T-cell (primary cell): ENCODE results near the gene CEACAM16. TPM values are rescaled to one million over a fixed set of nuclear protein-coding genes. Genes with fewer than 3 reads are reported as not detected.

Source experiments
- ATAC-seq, 4 experiments: fragments of 200-7000 bp in 3 of 4; fragments of 150-1000 bp in 1 of 4; cut with Tn5 transposase; replicated peaks in 1 of 4; 1 replicate in 3 of 4; 2 replicates in 1 of 4; pipeline ENCODE4 v1.10.0; 2021; ENCODE audit warnings: moderate library complexity in 3 of 4, mild to moderate bottlenecking in 2 of 4, moderate number of reproducible peaks in 1 of 4
- CTCF ChIA-PET, 2 donors: fragments of 300-600 bp; sonication (Branson Sonifier 250); formaldehyde crosslinking; loops; one replicate each; lab custom pipeline; 2022; ENCODE audit warnings: antibody characterized with exemption in 2 of 2; lab: Charles Lee
- POLR2A ChIA-PET, 2 donors: fragments of 300-600 bp; sonication (Branson Sonifier 250); formaldehyde crosslinking; loops; one replicate each; lab custom pipeline; 2022; ENCODE audit warnings: antibody characterized with exemption in 2 of 2; lab: Charles Lee
- DNase-seq, 35 experiments: peaks; one replicate each; pipeline versions ENCODE4 v3.0.0 to v3.0.0-alpha.2; 2013 to 2023
- H3K27ac ChIP-seq: one replicate; pipeline ENCODE4 v1.5.1; 2013; ENCODE audit warnings: low read length
- H3K27me3 ChIP-seq, 2 experiments: replicated peaks in 1 of 2; 1 replicate in 1 of 2; 2 replicates in 1 of 2; pipeline versions ENCODE4 v1.6.1 to v1.7.0; 2013; ENCODE audit warnings: low read length in 1 of 2, mixed read lengths in 1 of 2; ENCODE audit not compliant: control insufficient read depth in 2 of 2, insufficient read depth in 2 of 2; ENCODE audit errors: extremely low read depth in 1 of 2
- H3K36me3 ChIP-seq, 2 donors: 1 replicate in 1 of 2; 2 replicates in 1 of 2; pipeline versions ENCODE4 v1.6.1 to v1.7.0; 2013; ENCODE audit warnings: low read length in 1 of 2; ENCODE audit not compliant: control insufficient read depth in 2 of 2, insufficient read depth in 1 of 2; ENCODE audit errors: extremely low read depth in 1 of 2
- H3K4me1 ChIP-seq, 2 experiments: 1 replicate in 1 of 2; 2 replicates in 1 of 2; pipeline versions ENCODE4 v1.6.1 to v1.7.0; 2013; ENCODE audit warnings: low read length in 2 of 2, mixed read lengths in 1 of 2; ENCODE audit not compliant: insufficient read depth in 2 of 2, control insufficient read depth in 1 of 2; ENCODE audit errors: extremely low read depth in 1 of 2
- H3K4me3 ChIP-seq, 2 donors: 1 replicate in 1 of 2; 2 replicates in 1 of 2; pipeline versions ENCODE4 v1.5.1 to v1.7.0; 2013; ENCODE audit warnings: mild to moderate bottlenecking in 2 of 2, low read length in 1 of 2, moderate library complexity in 1 of 2; ENCODE audit not compliant: control insufficient read depth in 1 of 2; ENCODE audit errors: extremely low read depth in 1 of 2
- H3K9me3 ChIP-seq: 2 replicates; pipeline ENCODE4 v1.7.0; 2013
- H3K27ac Mint-ChIP-seq, 2 donors: one replicate each; pipeline ENCODE4 v1.8.0; 2020 to 2021; ENCODE audit warnings: mild to moderate bottlenecking in 2 of 2, mixed read lengths in 2 of 2
- H3K27me3 Mint-ChIP-seq, 2 donors: one replicate each; pipeline ENCODE4 v1.8.0; 2021 to 2022; ENCODE audit warnings: mixed read lengths in 2 of 2
- H3K36me3 Mint-ChIP-seq: one replicate; pipeline ENCODE4 v1.8.0; 2021; ENCODE audit warnings: mixed read lengths
- H3K4me1 Mint-ChIP-seq, 3 donors: one replicate each; pipeline ENCODE4 v1.8.0; 2020 to 2022; ENCODE audit warnings: mixed read lengths in 3 of 3, mild to moderate bottlenecking in 1 of 3
- H3K4me3 Mint-ChIP-seq, 3 donors: one replicate each; pipeline ENCODE4 v1.8.0; 2020 to 2022; ENCODE audit warnings: mild to moderate bottlenecking in 3 of 3, mixed read lengths in 3 of 3, moderate library complexity in 3 of 3
- H3K9me3 Mint-ChIP-seq, 3 donors: one replicate each; pipeline ENCODE4 v1.8.0; 2020 to 2022; ENCODE audit warnings: mixed read lengths in 3 of 3
- WGBS: methylation state at CpG from one replicate; pipeline ENCODE4 v1.1.5; 2013; ENCODE audit warnings: missing lambda C conversion rate; ENCODE audit not compliant: insufficient coverage; 5-methylcytosine and 5-hydroxymethylcytosine counted together
- total RNA-seq, 35 experiments: library from RNA in 6 of 35; stranded (reverse) in 6 of 35; fragments of 120-200 nt in 1 of 35; gene quantifications; one replicate each; pipeline versions ENCODE4 v1.2.1 to v1.2.4 and lab custom pipeline; 2013 to 2026

The CEACAM16 gene
- total RNA-seq, 5 donors from 2014 or later (not counting 1 experiment from before 2014, with no cell fraction given): not detected

DNA sequence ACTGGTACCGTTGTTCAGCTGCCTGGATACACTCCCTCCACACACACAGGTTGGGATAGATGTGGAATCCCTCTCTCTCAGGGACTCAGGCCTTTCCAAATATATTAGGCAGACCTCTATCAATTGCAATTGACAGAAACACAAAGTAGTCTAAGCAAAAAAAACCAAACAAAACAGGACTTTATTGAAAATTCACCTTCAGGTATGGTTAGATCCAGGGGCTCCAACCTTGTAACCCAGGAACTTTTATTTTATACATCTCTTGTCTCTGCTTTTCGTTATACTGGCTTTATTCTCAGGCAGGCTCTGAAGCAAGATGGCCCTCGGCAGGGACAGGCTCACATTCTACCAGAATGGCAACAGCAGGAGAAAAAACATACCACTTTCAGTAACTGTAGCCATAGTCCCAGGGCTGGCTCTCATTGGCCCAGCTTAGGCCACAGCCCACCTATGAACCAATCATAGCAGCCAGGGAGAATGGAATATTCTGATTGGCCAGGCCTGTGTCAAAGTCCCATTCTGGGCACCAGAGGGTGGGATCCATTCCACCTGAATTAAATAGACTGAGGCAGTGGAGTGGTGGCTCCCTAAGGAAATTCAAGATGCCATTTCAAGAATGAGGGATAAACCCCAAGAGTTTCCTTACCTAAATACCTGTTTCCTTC, 40.8 kb upstream of the CEACAM16 start:
- POLR2A ChIA-PET: no interaction called here
- H3K4me3 Mint-ChIP-seq: no peak overlapping the region
- H3K9me3 Mint-ChIP-seq: no peaks in the 10 kb centered on the region
- Histone ChIP-seq H3K4me1 (peaks cover 0 to 11% of the 10 kb centered on the region in 2 experiments), H3K27ac (no peak overlapping the region), H3K4me3 (no peak overlapping the region), H3K9me3 (no peaks in the 10 kb centered on the region), H3K27me3 (peaks cover 0 to 27% of the 10 kb centered on the region in 2 experiments), H3K36me3 (no peaks in the 10 kb centered on the region)
- DNase-seq: no peak
- CTCF ChIA-PET: interaction anchor here (0.5 to 2.0 kb wide), 5 partner anchors 69 to 211 kb away, joined by 3 to 10 read pairs (median 4); no protein-coding TSS in a partner anchor
- WGBS: no CpG with 5 or more reads among the region's 3 CpGs
- ATAC-seq: no peak
- H3K4me1 Mint-ChIP-seq: peaks cover 9 to 17% (median 11%) of the 10 kb centered on the region in 3 donors
- H3K27ac Mint-ChIP-seq: no peak overlapping the region
- H3K27me3 Mint-ChIP-seq: no peaks in the 10 kb centered on the region
- H3K36me3 Mint-ChIP-seq: no peaks in the 10 kb centered on the region

GRCh38 chr19:44660081-44660480, 38.9 kb upstream of the CEACAM16 start:
- Histone ChIP-seq H3K36me3 (no peaks in the 10 kb centered on the region), H3K9me3 (no peaks in the 10 kb centered on the region), H3K27ac (no peak overlapping the region), H3K4me1 (peaks cover 0 to 6% of the 10 kb centered on the region in 2 experiments), H3K4me3 (no peak overlapping the region), H3K27me3 (peaks cover 0 to 20% of the 10 kb centered on the region in 2 experiments)
- 85% methylated on average over 4 of the region's 4 CpGs for WGBS
- Mint-ChIP-seq H3K9me3 (no peaks in the 10 kb centered on the region), H3K4me3 (no peak overlapping the region), H3K27me3 (no peaks in the 10 kb centered on the region), H3K36me3 (no peaks in the 10 kb centered on the region), H3K27ac (no peak overlapping the region), H3K4me1 (peaks cover 3 to 11% (median 5%) of the 10 kb centered on the region in 3 donors)
- ATAC-seq (no peak), DNase-seq (no peak)
- ChIA-PET CTCF (no interaction called here), POLR2A (no interaction called here)

DNA sequence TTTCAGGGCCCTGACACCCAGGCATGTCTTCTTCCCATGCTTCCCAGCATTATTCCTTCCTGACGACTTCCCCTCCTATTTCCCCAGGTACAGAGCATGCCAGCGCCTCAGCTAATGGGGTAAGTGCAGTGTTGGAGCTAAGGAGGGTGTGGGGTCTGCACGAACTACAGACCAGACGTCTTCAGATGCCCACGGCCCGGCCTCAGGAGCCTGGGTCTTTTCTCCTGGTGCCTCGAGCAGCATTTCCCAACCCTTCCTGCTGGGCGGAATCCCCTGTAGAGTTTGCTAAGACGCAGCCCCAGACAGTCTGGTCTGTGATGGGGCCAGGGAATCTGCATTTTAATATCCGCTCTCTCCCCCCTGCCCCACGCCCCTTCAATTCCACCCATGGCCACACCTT, 37.7 kb upstream of the CEACAM16 start:
- ChIA-PET POLR2A (no interaction called here), CTCF (no interaction called here)
- H3K36me3 Mint-ChIP-seq: no peaks in the 10 kb centered on the region
- no peak overlapping the region for H3K27ac Mint-ChIP-seq
- peaks cover 3 to 11% (median 5%) of the 10 kb centered on the region in 3 donors for H3K4me1 Mint-ChIP-seq
- Histone ChIP-seq H3K4me3 (no peak overlapping the region), H3K27me3 (peaks cover 0 to 20% of the 10 kb centered on the region in 2 experiments), H3K36me3 (no peaks in the 10 kb centered on the region), H3K4me1 (peaks cover 0 to 6% of the 10 kb centered on the region in 2 experiments), H3K9me3 (no peaks in the 10 kb centered on the region), H3K27ac (no peak overlapping the region)
- H3K4me3 Mint-ChIP-seq: no peak overlapping the region
- no peak for ATAC-seq
- H3K9me3 Mint-ChIP-seq: no peaks in the 10 kb centered on the region
- H3K27me3 Mint-ChIP-seq: no peaks in the 10 kb centered on the region
- no peak for DNase-seq
- 100% methylated on average over 2 of the region's 11 CpGs for WGBS

- Mint-ChIP-seq H3K27ac (no peak overlapping the region), H3K4me3 (no peak overlapping the region), H3K36me3 (no peaks in the 10 kb centered on the region), H3K4me1 (peaks cover 3 to 10% (median 4%) of the 10 kb centered on the region in 3 donors), H3K9me3 (no peaks in the 10 kb centered on the region), H3K27me3 (no peaks in the 10 kb centered on the region)
- no peak overlapping the region for H3K4me3 ChIP-seq
- ATAC-seq (no peak), DNase-seq (no peak)
- ChIA-PET CTCF (no interaction called here), POLR2A (no interaction called here)
- peaks cover 0 to 6% of the 10 kb centered on the region in 2 experiments for H3K4me1 ChIP-seq
- H3K36me3 ChIP-seq: no peaks in the 10 kb centered on the region
- WGBS: 57% methylated on average over 4 of the region's 7 CpGs
- H3K9me3 ChIP-seq: no peaks in the 10 kb centered on the region
- peaks cover 0 to 19% of the 10 kb centered on the region in 2 experiments for H3K27me3 ChIP-seq
- H3K27ac ChIP-seq: no peak overlapping the region
Measured at GRCh38 chr19:44661904-44662303, 37.0 kb upstream of the CEACAM16 start.

DNA sequence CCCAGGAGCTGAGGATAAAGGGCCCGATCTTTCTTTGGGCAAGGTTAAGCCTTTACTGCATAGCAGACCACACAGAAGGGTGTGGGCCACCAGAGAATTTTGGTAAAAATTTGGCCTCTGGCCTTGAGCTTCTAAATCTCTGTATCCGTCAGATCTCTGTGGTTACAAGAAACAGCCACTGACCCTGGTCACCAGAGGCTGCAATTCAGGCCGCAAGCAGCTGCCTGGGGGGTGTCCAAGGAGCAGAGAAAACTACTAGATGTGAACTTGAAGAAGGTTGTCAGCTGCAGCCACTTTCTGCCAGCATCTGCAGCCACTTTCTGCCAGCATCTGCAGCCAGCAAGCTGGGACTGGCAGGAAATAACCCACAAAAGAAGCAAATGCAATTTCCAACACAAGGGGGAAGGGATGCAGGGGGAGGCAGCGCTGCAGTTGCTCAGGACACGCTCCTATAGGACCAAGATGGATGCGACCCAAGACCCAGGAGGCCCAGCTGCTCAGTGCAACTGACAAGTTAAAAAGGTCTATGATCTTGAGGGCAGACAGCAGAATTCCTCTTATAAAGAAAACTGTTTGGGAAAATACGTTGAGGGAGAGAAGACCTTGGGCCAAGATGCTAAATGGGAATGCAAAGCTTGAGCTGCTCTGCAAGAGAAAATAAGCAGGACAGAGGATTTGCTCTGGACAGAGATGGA, 36.1 kb upstream of the CEACAM16 start:
- ChIA-PET POLR2A (interaction anchor here in 1 of 2 donors (0.6 kb wide), 1 partner anchor 10 kb away, joined by 3 read pairs; no protein-coding TSS in a partner anchor), CTCF (interaction anchor here in 1 of 2 donors (0.6 kb wide), 2 partner anchors 178 to 186 kb away, joined by 3 to 4 read pairs; no protein-coding TSS in a partner anchor)
- Mint-ChIP-seq H3K27me3 (no peaks in the 10 kb centered on the region), H3K36me3 (no peaks in the 10 kb centered on the region), H3K4me3 (no peak overlapping the region), H3K27ac (no peak overlapping the region), H3K9me3 (no peaks in the 10 kb centered on the region), H3K4me1 (peaks cover 0 to under 1% (median 0%) of the 10 kb centered on the region in 3 donors)
- H3K36me3 ChIP-seq: no peaks in the 10 kb centered on the region
- no peaks in the 10 kb centered on the region for H3K4me1 ChIP-seq
- DNase-seq (no peak), ATAC-seq (no peak)
- no peaks in the 10 kb centered on the region for H3K9me3 ChIP-seq
- H3K4me3 ChIP-seq: no peak overlapping the region
- 86% methylated on average over 5 of the region's 7 CpGs for WGBS
- H3K27ac ChIP-seq: no peak overlapping the region
- peaks cover 0 to 10% of the 10 kb centered on the region in 2 experiments for H3K27me3 ChIP-seq

DNA sequence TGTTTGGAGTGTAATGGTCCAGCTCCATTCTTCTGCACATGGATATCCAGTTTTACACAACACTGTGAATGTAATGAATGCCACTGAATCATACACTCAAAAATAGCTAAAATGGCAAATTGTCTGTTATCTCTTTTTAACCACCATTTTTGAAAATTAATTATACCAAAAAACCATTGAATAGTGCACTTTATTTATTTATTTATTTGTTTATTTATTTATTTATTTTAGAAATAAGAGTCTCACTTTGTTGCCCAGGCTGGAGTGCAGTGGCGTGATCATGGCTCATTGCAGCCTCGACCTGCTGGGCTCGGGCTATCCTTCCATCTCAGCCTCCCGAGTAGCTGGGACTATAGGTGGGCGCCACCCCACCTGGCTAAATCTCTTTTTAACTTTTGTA, 35.0 kb upstream of the CEACAM16 start:
- no peak for ATAC-seq
- Mint-ChIP-seq H3K4me3 (no peak overlapping the region), H3K27me3 (no peaks in the 10 kb centered on the region), H3K36me3 (no peaks in the 10 kb centered on the region), H3K4me1 (no peaks in the 10 kb centered on the region), H3K27ac (no peak overlapping the region), H3K9me3 (no peaks in the 10 kb centered on the region)
- WGBS: 83% methylated on average over 5 of the region's 5 CpGs
- no peak for DNase-seq
- H3K27me3 ChIP-seq: peaks cover 0 to 10% of the 10 kb centered on the region in 2 experiments
- no peaks in the 10 kb centered on the region for H3K4me1 ChIP-seq
- no peaks in the 10 kb centered on the region for H3K9me3 ChIP-seq
- H3K27ac ChIP-seq: no peak overlapping the region
- CTCF ChIA-PET: no interaction called here
- no peaks in the 10 kb centered on the region for H3K36me3 ChIP-seq
- POLR2A ChIA-PET: interaction anchor here in 1 of 2 donors (0.7 kb wide), 1 partner anchor 337 kb away, joined by 4 read pairs; no protein-coding TSS in a partner anchor
- H3K4me3 ChIP-seq: no peak overlapping the region
